Neural progenitor cell (in vitro differentiated cells): ENCODE data around the gene KRTAP10-6.

Experiments
- EZH2 ChIP-seq: fragments of 200-600 bp; sonication (generic); IDR thresholded peaks from 2 replicates; pipeline ENCODE4 v1.6.1; 2017; ENCODE audit warnings: antibody characterized with exemption, mild to moderate bottlenecking, moderate library complexity
- EZH2phosphoT487 ChIP-seq: fragments of 200-600 bp; sonication (generic); IDR thresholded peaks from 2 replicates; pipeline ENCODE4 v1.6.1; 2017; ENCODE audit warnings: antibody characterized with exemption
- TF ChIP-seq, protein P1 (sequence below): fragments of 200-600 bp; sonication (generic); IDR thresholded peaks from 2 replicates; pipeline ENCODE4 v1.5.1; 2017; ENCODE audit warnings: antibody characterized with exemption, mild to moderate bottlenecking

DNA sequence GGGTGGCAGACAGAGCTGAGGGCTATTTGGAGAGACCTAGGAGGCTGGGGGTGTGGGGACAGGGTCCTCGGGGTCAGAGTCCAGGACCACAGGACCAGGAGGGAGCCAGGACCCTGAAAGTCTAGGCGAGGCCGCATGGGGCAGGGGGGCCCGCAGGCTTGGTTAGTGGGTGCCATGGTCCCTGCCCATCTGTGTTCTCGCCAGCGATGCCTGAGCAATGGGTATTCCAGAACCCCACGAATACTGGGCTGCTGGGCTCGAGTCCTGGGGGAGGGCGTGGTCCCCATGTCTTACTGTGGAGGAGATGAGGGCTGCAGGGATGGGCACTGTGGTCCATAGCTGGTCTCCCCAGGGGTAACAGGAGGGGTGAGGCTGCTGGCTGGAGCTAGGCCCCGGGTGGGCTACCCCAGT is 2.0 kb downstream of the KRTAP10-6 start:
- TF ChIP-seq, protein P1, sequence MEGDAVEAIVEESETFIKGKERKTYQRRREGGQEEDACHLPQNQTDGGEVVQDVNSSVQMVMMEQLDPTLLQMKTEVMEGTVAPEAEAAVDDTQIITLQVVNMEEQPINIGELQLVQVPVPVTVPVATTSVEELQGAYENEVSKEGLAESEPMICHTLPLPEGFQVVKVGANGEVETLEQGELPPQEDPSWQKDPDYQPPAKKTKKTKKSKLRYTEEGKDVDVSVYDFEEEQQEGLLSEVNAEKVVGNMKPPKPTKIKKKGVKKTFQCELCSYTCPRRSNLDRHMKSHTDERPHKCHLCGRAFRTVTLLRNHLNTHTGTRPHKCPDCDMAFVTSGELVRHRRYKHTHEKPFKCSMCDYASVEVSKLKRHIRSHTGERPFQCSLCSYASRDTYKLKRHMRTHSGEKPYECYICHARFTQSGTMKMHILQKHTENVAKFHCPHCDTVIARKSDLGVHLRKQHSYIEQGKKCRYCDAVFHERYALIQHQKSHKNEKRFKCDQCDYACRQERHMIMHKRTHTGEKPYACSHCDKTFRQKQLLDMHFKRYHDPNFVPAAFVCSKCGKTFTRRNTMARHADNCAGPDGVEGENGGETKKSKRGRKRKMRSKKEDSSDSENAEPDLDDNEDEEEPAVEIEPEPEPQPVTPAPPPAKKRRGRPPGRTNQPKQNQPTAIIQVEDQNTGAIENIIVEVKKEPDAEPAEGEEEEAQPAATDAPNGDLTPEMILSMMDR, result no peak
- TF ChIP-seq EZH2, result no peak
- TF ChIP-seq EZH2phosphoT487, result no peak
